Trophoblast cell (in vitro differentiated cells and primary cell): ENCODE measurements around the gene CERK.

ENCODE experiments used
- DNase-seq, 2 donors: peaks; one replicate each; pipeline ENCODE4 v3.0.0-alpha.2; 2016
- H2AFZ ChIP-seq: 2 replicates; pipeline ENCODE4 v1.6.1; 2013; ENCODE audit warnings: low read length, moderate library complexity, mild to moderate bottlenecking; ENCODE audit not compliant: insufficient read depth, poor library complexity
- H2AK5ac ChIP-seq: 2 replicates; pipeline ENCODE4 v1.6.1; 2013; ENCODE audit warnings: mild to moderate bottlenecking, low read length
- H2BK120ac ChIP-seq: 2 replicates; pipeline ENCODE4 v1.6.1; 2013; ENCODE audit warnings: low read length, mild to moderate bottlenecking, moderate library complexity; ENCODE audit not compliant: insufficient read depth, poor library complexity
- H2BK12ac ChIP-seq: 2 replicates; pipeline ENCODE4 v1.6.1; 2013; ENCODE audit warnings: mild to moderate bottlenecking, low read length, moderate library complexity
- H2BK5ac ChIP-seq: 2 replicates; pipeline ENCODE4 v1.6.1; 2013; ENCODE audit warnings: low read length, low read depth, moderate library complexity, mild to moderate bottlenecking; ENCODE audit not compliant: poor library complexity
- H3K14ac ChIP-seq: 2 replicates; pipeline ENCODE4 v1.6.1; 2013; ENCODE audit warnings: mild to moderate bottlenecking, low read length
- H3K18ac ChIP-seq: 2 replicates; pipeline ENCODE4 v1.6.1; 2013; ENCODE audit warnings: mild to moderate bottlenecking, low read length
- H3K23ac ChIP-seq: 2 replicates; pipeline ENCODE4 v1.6.1; 2013; ENCODE audit warnings: low read length
- H3K27ac ChIP-seq: 2 replicates; pipeline ENCODE4 v1.5.1; 2013; ENCODE audit warnings: low read depth, mild to moderate bottlenecking, inconsistent platforms, low read length, moderate library complexity
- H3K27me3 ChIP-seq: 2 replicates; pipeline ENCODE4 v1.6.1; 2013; ENCODE audit warnings: inconsistent platforms, mild to moderate bottlenecking, low read length, moderate library complexity; ENCODE audit not compliant: insufficient read depth
- H3K36me3 ChIP-seq, 2 experiments: 1 replicate in 1 of 2; 2 replicates in 1 of 2; pipeline ENCODE4 v1.6.1; 2013; ENCODE audit warnings: low read length in 2 of 2, mild to moderate bottlenecking in 2 of 2, moderate library complexity in 1 of 2; ENCODE audit not compliant: insufficient read depth in 2 of 2, control insufficient read depth in 1 of 2
- H3K4ac ChIP-seq: 2 replicates; pipeline ENCODE4 v1.6.1; 2013; ENCODE audit warnings: low read depth, mild to moderate bottlenecking, low read length, moderate library complexity
- H3K4me1 ChIP-seq, 2 experiments: 1 replicate in 1 of 2; 2 replicates in 1 of 2; pipeline ENCODE4 v1.6.1; 2013; ENCODE audit warnings: low read length in 2 of 2, mild to moderate bottlenecking in 2 of 2, moderate library complexity in 1 of 2; ENCODE audit not compliant: insufficient read depth in 2 of 2, control insufficient read depth in 1 of 2
- H3K4me2 ChIP-seq: 2 replicates; pipeline ENCODE4 v1.6.1; 2013; ENCODE audit warnings: inconsistent platforms, mild to moderate bottlenecking, low read length, moderate library complexity
- H3K4me3 ChIP-seq: 2 replicates; pipeline ENCODE4 v1.5.1; 2013; ENCODE audit warnings: mild to moderate bottlenecking, low read depth, low read length, inconsistent platforms
- H3K79me1 ChIP-seq: one replicate; pipeline ENCODE4 v1.6.1; 2013; ENCODE audit warnings: low read length
- H3K79me2 ChIP-seq: 2 replicates; pipeline ENCODE4 v1.6.1; 2013; ENCODE audit warnings: low read length, mild to moderate bottlenecking; ENCODE audit not compliant: control insufficient read depth, insufficient read depth, poor library complexity
- H3K9ac ChIP-seq: 2 replicates; pipeline ENCODE4 v1.6.1; 2013; ENCODE audit warnings: mild to moderate bottlenecking, low read length
- H3K9me3 ChIP-seq: 2 replicates; pipeline ENCODE4 v1.6.1; 2013; ENCODE audit warnings: low read depth, mild to moderate bottlenecking, control low read depth, inconsistent platforms, low read length; ENCODE audit not compliant: insufficient read depth
- H4K12ac ChIP-seq: 2 replicates; pipeline ENCODE4 v1.6.1; 2013; ENCODE audit warnings: low read depth, mild to moderate bottlenecking, low read length, moderate library complexity
- H4K8ac ChIP-seq: 2 replicates; pipeline ENCODE4 v1.6.1; 2013; ENCODE audit warnings: low read depth, mild to moderate bottlenecking, low read length, moderate library complexity
- H4K91ac ChIP-seq: one replicate; pipeline ENCODE4 v1.6.1; 2013; ENCODE audit warnings: low read depth, mild to moderate bottlenecking, low read length, moderate library complexity
- WGBS: extraction: QIAGEN DNeasy Blood & Tissue Kit; methylation state at CpG from one replicate; pipeline ENCODE4 v1.1.7; 2013; ENCODE audit warnings: missing lambda C conversion rate; ENCODE audit not compliant: insufficient read length, insufficient coverage; ENCODE audit errors: extremely low coverage; 5-methylcytosine and 5-hydroxymethylcytosine counted together

The CERK gene

DNA sequence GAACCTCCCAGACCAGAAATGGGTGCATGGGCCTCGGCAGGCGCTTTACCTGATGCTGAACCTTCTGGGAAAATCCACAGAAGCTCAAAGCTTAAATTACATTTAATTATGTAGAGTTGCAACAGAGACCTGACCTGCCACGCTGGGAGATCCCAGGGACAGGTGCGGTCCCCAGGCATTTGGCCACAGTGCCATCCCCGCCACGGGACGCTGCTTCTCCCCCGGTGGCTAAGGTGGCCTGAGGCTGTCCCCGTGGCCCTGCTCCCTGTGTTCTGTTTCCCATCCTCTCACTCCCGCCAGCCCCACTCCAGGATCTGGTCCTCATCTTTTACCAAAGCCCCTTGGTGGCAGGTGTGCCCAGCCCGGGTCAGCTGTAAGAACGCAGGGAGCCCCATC lies 78.3 kb downstream of the CERK start:
- H3K27me3 ChIP-seq: no peaks in the 10 kb centered on the region
- H3K23ac ChIP-seq: no peak overlapping the region
- no peaks in the 10 kb centered on the region for H3K79me2 ChIP-seq
- DNase-seq: no peak
- no peak overlapping the region for H2AK5ac ChIP-seq
- no peak overlapping the region for H3K18ac ChIP-seq
- H3K9ac ChIP-seq: no peak overlapping the region
- no peak overlapping the region for H4K91ac ChIP-seq
- no peak overlapping the region for H2AFZ ChIP-seq
- H3K4me3 ChIP-seq: no peak overlapping the region
- peaks cover 0 to 2% of the 10 kb centered on the region in 2 experiments for H3K36me3 ChIP-seq
- no peak overlapping the region for H4K12ac ChIP-seq
- H3K4me1 ChIP-seq: peaks cover 2 to 10% of the 10 kb centered on the region in 2 experiments
- no peak overlapping the region for H2BK5ac ChIP-seq
- H3K4ac ChIP-seq: no peak overlapping the region
- no peaks in the 10 kb centered on the region for H3K79me1 ChIP-seq
- H3K9me3 ChIP-seq: peaks cover 3% of the 10 kb centered on the region
- no CpG with 5 or more reads among the region's 12 CpGs for WGBS
- no peak overlapping the region for H4K8ac ChIP-seq
- H3K4me2 ChIP-seq: no peak overlapping the region
- no peak overlapping the region for H2BK120ac ChIP-seq
- H3K14ac ChIP-seq: no peak overlapping the region
- H3K27ac ChIP-seq: no peak overlapping the region
- H2BK12ac ChIP-seq: no peak overlapping the region

- no peak for DNase-seq
- H3K4me2 ChIP-seq: no peak overlapping the region
- WGBS: no CpG with 5 or more reads among the region's 14 CpGs
Measured at GRCh38 chr22:46659059-46659790, 78.8 kb downstream of the CERK start.

DNA sequence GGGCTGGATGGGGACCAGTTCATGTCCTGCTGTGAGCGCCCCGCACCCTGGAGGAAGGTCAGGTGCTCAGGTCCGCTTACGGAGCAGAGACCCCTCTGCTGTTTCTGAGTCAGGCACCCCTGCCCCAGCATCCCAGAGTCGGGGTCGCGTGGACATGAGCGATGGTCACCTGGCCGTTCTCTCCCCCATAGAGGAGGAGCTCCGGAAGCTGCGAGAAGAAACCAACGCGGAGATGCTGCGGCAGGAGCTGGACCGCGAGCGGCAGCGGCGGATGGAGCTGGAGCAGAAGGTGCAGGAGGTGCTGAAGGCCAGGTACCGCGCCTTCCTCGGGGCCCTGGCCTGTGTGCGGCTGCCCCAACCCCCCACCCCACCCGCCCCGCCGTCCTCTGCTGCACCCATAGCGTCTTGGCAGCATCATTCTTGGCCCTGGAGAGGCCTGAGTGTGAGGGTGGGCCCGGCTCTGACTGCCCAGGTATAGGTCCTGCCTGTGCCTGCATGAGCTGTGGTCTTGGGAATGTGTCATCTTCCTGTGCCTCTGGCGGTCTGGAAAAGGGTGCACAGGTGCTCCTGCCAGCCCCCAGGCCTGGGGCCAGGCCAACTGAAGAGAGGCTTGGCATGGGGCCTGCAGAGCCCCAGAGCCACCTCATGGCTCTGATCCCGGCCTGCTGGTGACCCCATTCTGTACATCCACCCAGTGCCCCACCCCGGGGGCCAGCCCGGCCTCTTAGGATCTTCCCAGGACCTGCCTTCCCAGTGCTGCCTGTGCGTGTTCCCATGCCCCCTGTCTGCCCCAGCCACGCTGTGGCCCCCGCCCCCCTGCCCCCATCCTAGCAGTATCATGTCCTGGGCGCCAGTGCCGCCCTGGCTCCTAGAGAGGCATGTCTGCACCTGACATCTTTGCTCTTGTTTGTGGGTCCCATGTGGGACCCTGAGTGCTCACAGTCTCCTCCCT lies 79.8 kb downstream of the CERK start:
- H3K4me2 ChIP-seq: no peak overlapping the region
- H3K14ac ChIP-seq: no peak overlapping the region
- WGBS: no CpG with 5 or more reads among the region's 37 CpGs
- H2AFZ ChIP-seq: no peak overlapping the region
- no peak overlapping the region for H2AK5ac ChIP-seq
- no peak overlapping the region for H3K4ac ChIP-seq
- peaks cover 0 to 2% of the 10 kb centered on the region in 2 experiments for H3K36me3 ChIP-seq
- no peak overlapping the region for H4K91ac ChIP-seq
- H4K12ac ChIP-seq: no peak overlapping the region
- H2BK120ac ChIP-seq: no peak overlapping the region
- H3K18ac ChIP-seq: no peak overlapping the region
- no peak overlapping the region for H3K4me3 ChIP-seq
- no peak overlapping the region for H2BK12ac ChIP-seq
- H3K27me3 ChIP-seq: no peaks in the 10 kb centered on the region
- peaks cover 2 to 9% of the 10 kb centered on the region in 2 experiments for H3K4me1 ChIP-seq
- no peak overlapping the region for H2BK5ac ChIP-seq
- no peak overlapping the region for H3K27ac ChIP-seq
- H3K9ac ChIP-seq: no peak overlapping the region
- H3K79me1 ChIP-seq: no peaks in the 10 kb centered on the region
- no peaks in the 10 kb centered on the region for H3K79me2 ChIP-seq
- no peak overlapping the region for H4K8ac ChIP-seq
- H3K9me3 ChIP-seq: peaks cover 3% of the 10 kb centered on the region
- no peak for DNase-seq
- no peak overlapping the region for H3K23ac ChIP-seq

More at GRCh38 chr22:46659059-46659790, 78.8 kb downstream of the CERK start:
- no peak overlapping the region for H4K8ac ChIP-seq
- no peak overlapping the region for H3K23ac ChIP-seq
- H2BK120ac ChIP-seq: no peak overlapping the region
- H2BK12ac ChIP-seq: no peak overlapping the region
- no peak overlapping the region for H4K91ac ChIP-seq
- peaks cover 0 to 2% of the 10 kb centered on the region in 2 experiments for H3K36me3 ChIP-seq
- no peak overlapping the region for H4K12ac ChIP-seq
- H3K4ac ChIP-seq: no peak overlapping the region
- no peak overlapping the region for H2BK5ac ChIP-seq
- H2AFZ ChIP-seq: no peak overlapping the region
- H3K27me3 ChIP-seq: no peaks in the 10 kb centered on the region
- H3K79me1 ChIP-seq: no peaks in the 10 kb centered on the region
- no peak overlapping the region for H3K18ac ChIP-seq
- peaks cover 3% of the 10 kb centered on the region for H3K9me3 ChIP-seq
- no peak overlapping the region for H3K27ac ChIP-seq
- H3K9ac ChIP-seq: no peak overlapping the region
- peaks cover 2 to 10% of the 10 kb centered on the region in 2 experiments for H3K4me1 ChIP-seq
- H3K79me2 ChIP-seq: no peaks in the 10 kb centered on the region
- H3K4me3 ChIP-seq: no peak overlapping the region
- H3K14ac ChIP-seq: no peak overlapping the region
- H2AK5ac ChIP-seq: no peak overlapping the region

GRCh38 chr22:46657655-46657953 lies 80.4 kb downstream of the CERK start:
- no peak overlapping the region for H3K4me2 ChIP-seq
- no peak overlapping the region for H2AK5ac ChIP-seq
- H3K27ac ChIP-seq: no peak overlapping the region
- no peak overlapping the region for H4K12ac ChIP-seq
- H2BK5ac ChIP-seq: no peak overlapping the region
- no peaks in the 10 kb centered on the region for H3K79me1 ChIP-seq
- no peak overlapping the region for H4K91ac ChIP-seq
- no CpG with 5 or more reads among the region's 10 CpGs for whole genome bisulfite sequencing
- no peak overlapping the region for H3K4me3 ChIP-seq
- no peak overlapping the region for H2AFZ ChIP-seq
- H3K9ac ChIP-seq: no peak overlapping the region
- no peak overlapping the region for H3K4ac ChIP-seq
- H3K23ac ChIP-seq: no peak overlapping the region
- H3K4me1 ChIP-seq: peaks cover 0 to 3% of the 10 kb centered on the region in 2 experiments
- DNase-seq: no peak
- H3K14ac ChIP-seq: no peak overlapping the region
- H2BK120ac ChIP-seq: no peak overlapping the region
- H4K8ac ChIP-seq: no peak overlapping the region
- no peak overlapping the region for H2BK12ac ChIP-seq
- peaks cover 0 to 2% of the 10 kb centered on the region in 2 experiments for H3K36me3 ChIP-seq
- H3K18ac ChIP-seq: no peak overlapping the region
- peaks cover 3% of the 10 kb centered on the region for H3K9me3 ChIP-seq
- H3K79me2 ChIP-seq: no peaks in the 10 kb centered on the region
- no peaks in the 10 kb centered on the region for H3K27me3 ChIP-seq
